ENCODE results near the gene RNLS.

Gene RNLS

GRCh38 chr10:88232029-88232895 is 350.9 kb downstream of the RNLS start:
- no peak for DNase-seq (ENCODE audit: low read depth)

GRCh38 chr10:88230251-88230650 is 352.9 kb downstream of the RNLS start:
- no peak for DNase-seq (ENCODE audit: low read depth)

GRCh38 chr10:88228130-88228529 is 355.0 kb downstream of the RNLS start:
- DNase-seq (ENCODE audit: low read depth): no peak

DNA sequence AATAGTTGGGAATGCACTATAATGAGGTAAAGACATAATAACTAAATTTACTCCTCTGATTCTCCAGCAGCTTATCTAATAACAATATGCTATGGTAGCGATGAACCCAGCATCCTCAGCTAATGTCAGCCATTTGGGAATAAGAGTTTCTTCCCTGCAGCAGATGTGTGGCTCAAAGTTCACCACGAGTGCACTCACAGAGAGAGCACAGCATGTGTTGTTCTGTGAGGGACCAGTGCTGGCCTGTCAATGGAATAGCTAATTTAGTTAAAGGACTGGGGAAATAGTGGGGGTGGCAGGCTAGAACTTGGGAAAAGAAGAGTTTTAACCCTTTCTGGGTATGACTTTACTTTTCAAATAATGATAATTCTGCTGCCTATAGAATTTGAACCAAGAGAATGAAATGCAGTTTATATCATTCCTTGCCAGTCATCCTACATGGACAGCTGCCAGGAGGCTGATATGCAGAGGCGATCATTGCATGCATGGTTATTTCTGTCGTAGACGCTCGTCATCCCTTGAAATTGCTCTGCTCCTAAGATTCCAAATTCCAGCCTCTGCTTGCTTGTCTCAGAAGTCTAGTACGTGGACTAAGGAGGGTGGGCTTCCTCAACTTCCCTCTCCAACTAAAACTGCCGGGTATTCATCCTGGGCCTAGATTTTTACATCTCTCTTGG is 355.6 kb downstream of the RNLS start:
- no peak for DNase-seq (ENCODE audit: low read depth)

- no peak for DNase-seq (ENCODE audit: low read depth)
These were observed 356.2 kb downstream of the RNLS start for GRCh38 chr10:88226891-88227290.

DNA sequence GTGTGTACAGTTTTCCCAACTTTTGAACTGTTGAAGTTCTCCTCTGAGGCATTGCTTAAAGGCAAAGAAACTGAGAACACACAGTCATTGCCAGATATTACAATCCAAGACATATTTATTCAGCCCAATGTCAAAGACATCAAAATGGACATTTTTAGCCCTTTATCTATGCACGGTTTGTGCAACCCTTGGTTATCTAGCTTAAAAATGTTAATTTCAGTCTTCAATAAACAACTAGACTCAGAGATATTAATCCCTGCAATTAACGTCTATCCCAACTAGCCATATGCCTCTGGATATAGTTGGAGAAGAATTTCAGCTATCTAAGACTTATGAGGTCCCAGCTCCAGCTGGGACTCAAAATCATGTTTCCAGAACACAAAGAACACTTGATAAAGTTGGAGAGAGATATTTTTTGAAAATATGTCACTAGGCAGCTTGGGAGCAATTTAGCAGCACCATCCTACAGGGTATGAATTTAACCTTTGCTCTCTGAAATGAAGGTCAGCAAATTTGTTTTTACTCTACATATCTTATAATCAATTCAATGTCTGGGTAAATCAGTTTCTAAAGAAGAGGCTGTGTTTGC is 357.0 kb downstream of the RNLS start:
- no peak for DNase-seq (ENCODE audit: low read depth)
